OCI-LY3 (cell line): ENCODE measurements around the gene HDAC7.

ENCODE experiments used
- H2AFZ ChIP-seq: fragments of 200-600, 300-600 bp; shearing (Covaris generic); 2 replicates; pipeline ENCODE4 v1.6.0; 2014; ENCODE audit warnings: antibody characterized with exemption, low read depth, low read length
- H3K27ac ChIP-seq: fragments of 200-600, 300-600 bp; sonication (generic); 2 replicates; pipeline ENCODE4 v1.5.1; 2014; ENCODE audit warnings: mild to moderate bottlenecking, low read length, moderate library complexity, mixed read lengths
- H3K27me3 ChIP-seq: fragments of 200-600, 300-600 bp; sonication (generic); 2 replicates; pipeline ENCODE4 v1.6.1; 2014; ENCODE audit warnings: low read depth, low read length, mixed read lengths
- H3K36me3 ChIP-seq: fragments of 200-600, 300-600 bp; sonication (generic); replicated peaks from 2 replicates; pipeline ENCODE3; 2014; ENCODE audit warnings: low read depth, low read length, mixed read lengths
- H3K4me1 ChIP-seq: fragments of 300-600, 200-600 bp; sonication (generic); 2 replicates; pipeline ENCODE4 v1.6.1; 2014; ENCODE audit warnings: low read length, mixed read lengths
- H3K4me2 ChIP-seq: fragments of 200-600, 300-600 bp; sonication (generic); 2 replicates; pipeline ENCODE4 v1.6.1; 2014; ENCODE audit warnings: low read length, mixed read lengths
- H3K4me3 ChIP-seq: fragments of 300-600, 200-600 bp; sonication (generic); 2 replicates; pipeline ENCODE4 v1.5.1; 2014; ENCODE audit warnings: antibody characterized with exemption, mild to moderate bottlenecking, low read length, moderate library complexity
- H3K79me2 ChIP-seq: fragments of 300-600, 200-600 bp; shearing (Covaris generic); 2 replicates; pipeline ENCODE4 v1.6.1; 2014; ENCODE audit warnings: mild to moderate bottlenecking, low read length, mixed read lengths
- H3K9ac ChIP-seq: fragments of 300-600, 200-600 bp; shearing (Covaris generic); 2 replicates; pipeline ENCODE4 v1.6.0; 2014; ENCODE audit warnings: mild to moderate bottlenecking, low read length, moderate library complexity
- H3K9me3 ChIP-seq: fragments of 200-600, 300-600 bp; shearing (Covaris generic); 2 replicates; pipeline ENCODE4 v1.6.1; 2014; ENCODE audit warnings: low read length, mixed read lengths; ENCODE audit not compliant: insufficient read depth
- H4K20me1 ChIP-seq: fragments of 200-600, 300-600 bp; sonication (generic); 2 replicates; pipeline ENCODE4 v1.6.1; 2016; ENCODE audit warnings: low read length, mixed read lengths; ENCODE audit not compliant: insufficient read depth
- CTCF ChIP-seq: fragments of 200-600, 300-600 bp; sonication (generic); IDR thresholded peaks from 2 replicates; pipeline ENCODE4 v1.5.1; 2014; ENCODE audit warnings: antibody characterized with exemption, low read length, low read depth
- EZH2phosphoT487 ChIP-seq: fragments of 200-600 bp; shearing (Covaris generic); IDR thresholded peaks from 2 replicates; pipeline ENCODE4 v1.6.1; 2018; ENCODE audit warnings: antibody characterized with exemption, mixed run types, low read depth

HDAC7 gene

GRCh38 chr12:47808574-47809365 is 10.9 kb downstream of the HDAC7 start:
- H3K79me2 ChIP-seq = peaks cover 80% of the 10 kb centered on the region
- H3K27me3 ChIP-seq = no peaks in the 10 kb centered on the region
- TF ChIP-seq CTCF (peak; percentile 19; the same call in 1 of the 2 replicates), EZH2phosphoT487 (no peak)
- peak overlapping the region; percentile 57 for H3K4me3 ChIP-seq
- no peaks in the 10 kb centered on the region for H4K20me1 ChIP-seq
- H3K27ac ChIP-seq = peak overlapping the region; percentile 78
- H3K9me3 ChIP-seq = no peaks in the 10 kb centered on the region
- H3K9ac ChIP-seq = peak overlapping the region; percentile 91
- H3K4me1 ChIP-seq = peaks cover 84% of the 10 kb centered on the region
- peaks cover 9% of the 10 kb centered on the region for H3K36me3 ChIP-seq
- H2AFZ ChIP-seq = no peak overlapping the region
- peak overlapping the region; percentile 95 for H3K4me2 ChIP-seq

- Histone ChIP-seq H3K79me2 (peaks cover 84% of the 10 kb centered on the region), H3K36me3 (peaks cover 10% of the 10 kb centered on the region), H3K9ac (peak overlapping the region; percentile 91), H3K4me3 (peak overlapping the region; percentile 57), H3K4me1 (peaks cover 85% of the 10 kb centered on the region), H3K9me3 (no peaks in the 10 kb centered on the region), H3K27me3 (no peaks in the 10 kb centered on the region), H3K4me2 (peak overlapping the region; percentile 95), H4K20me1 (no peaks in the 10 kb centered on the region), H3K27ac (peak overlapping the region; percentile 78), H2AFZ (no peak overlapping the region)
- TF ChIP-seq CTCF = no peak
- no peak for TF ChIP-seq EZH2phosphoT487
Observed at GRCh38 chr12:47808050-47808449, 11.7 kb downstream of the HDAC7 start.

- Histone ChIP-seq H3K27ac (peak overlapping the region; percentile 78), H4K20me1 (no peaks in the 10 kb centered on the region), H3K4me1 (peaks cover 87% of the 10 kb centered on the region), H2AFZ (no peak overlapping the region), H3K36me3 (peaks cover 10% of the 10 kb centered on the region), H3K4me3 (peak overlapping the region; percentile 57; the same call in 1 of the 2 replicates), H3K9me3 (no peaks in the 10 kb centered on the region), H3K4me2 (peak overlapping the region; percentile 95), H3K27me3 (no peaks in the 10 kb centered on the region), H3K9ac (peak overlapping the region; percentile 48), H3K79me2 (peaks cover 86% of the 10 kb centered on the region)
- TF ChIP-seq CTCF (no peak), EZH2phosphoT487 (no peak)
Observed at GRCh38 chr12:47807338-47807737, 12.4 kb downstream of the HDAC7 start.

- no peak overlapping the region for H3K9ac ChIP-seq
- no peak overlapping the region for H3K4me2 ChIP-seq
- no peaks in the 10 kb centered on the region for H3K27me3 ChIP-seq
- no peak overlapping the region for H3K4me3 ChIP-seq
- H2AFZ ChIP-seq = no peak overlapping the region
- H3K9me3 ChIP-seq = no peaks in the 10 kb centered on the region
- H3K4me1 ChIP-seq = peaks cover 73% of the 10 kb centered on the region
- H3K36me3 ChIP-seq = peaks cover 14% of the 10 kb centered on the region
- TF ChIP-seq EZH2phosphoT487 (no peak), CTCF (no peak)
- H3K79me2 ChIP-seq = peaks cover 72% of the 10 kb centered on the region
- no peaks in the 10 kb centered on the region for H4K20me1 ChIP-seq
- no peak overlapping the region for H3K27ac ChIP-seq
Observed at GRCh38 chr12:47805417-47805816, 14.3 kb downstream of the HDAC7 start.
